Measurements from ENCODE around the gene MAP4. TPM values are rescaled to one million over a fixed set of nuclear protein-coding genes. Genes with fewer than 3 reads are reported as not detected.
A peak's percentile ranks its signal among the peaks of the same experiment; 100 is the strongest.

The MAP4 gene
- total RNA-seq, 3 donors from 2014 or later (not counting 1 experiment from before 2014, with no cell fraction given), result 74.5 to 97.1 (median 88.9) TPM

DNA sequence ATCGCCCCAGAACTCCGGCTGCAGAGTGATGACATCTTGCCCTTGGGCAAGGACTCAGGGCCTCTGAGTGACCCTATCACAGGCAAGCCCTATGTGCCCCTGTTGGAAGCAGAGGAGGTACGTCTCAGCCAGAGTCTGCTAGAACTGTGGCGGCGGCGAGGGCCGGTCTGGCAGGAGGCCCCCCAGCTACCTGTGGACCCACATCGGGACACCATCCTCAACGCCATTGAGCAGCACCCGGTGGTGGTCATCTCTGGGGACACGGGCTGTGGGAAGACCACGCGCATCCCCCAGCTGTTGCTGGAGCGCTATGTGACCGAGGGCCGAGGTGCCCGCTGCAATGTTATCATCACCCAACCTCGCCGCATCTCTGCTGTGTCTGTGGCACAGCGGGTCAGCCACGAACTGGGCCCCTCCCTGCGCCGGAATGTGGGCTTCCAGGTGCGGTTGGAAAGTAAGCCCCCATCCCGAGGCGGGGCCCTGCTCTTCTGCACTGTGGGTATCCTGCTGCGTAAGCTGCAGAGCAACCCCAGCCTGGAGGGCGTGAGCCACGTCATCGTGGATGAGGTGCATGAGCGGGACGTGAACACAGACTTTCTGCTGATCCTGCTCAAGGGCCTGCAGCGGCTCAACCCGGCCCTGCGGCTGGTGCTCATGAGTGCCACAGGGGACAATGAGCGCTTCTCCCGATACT lies 169.9 kb downstream of the MAP4 start:
- H3K4me1 ChIP-seq (ENCODE audit: control insufficient read depth, insufficient read depth, low read length), result no peaks in the 10 kb centered on the region
- Mint-ChIP-seq H3K4me1 (peaks cover 0 to 4% of the 10 kb centered on the region in 2 donors), H3K4me3 (no peak overlapping the region), H3K27me3 (ENCODE audit: low read depth in 2 of 2) (no peaks in the 10 kb centered on the region), H3K36me3 (no peaks in the 10 kb centered on the region), H3K27ac (no peak overlapping the region), H3K9me3 (no peaks in the 10 kb centered on the region)
- WGBS (ENCODE audit: insufficient coverage), result 97% methylated on average over 37 of the region's 37 CpGs
- no peak overlapping the region for H3K4me3 ChIP-seq (ENCODE audit: low read length)
- no peaks in the 10 kb centered on the region for H3K9me3 ChIP-seq (ENCODE audit: control insufficient read depth, insufficient read depth, low read length)
- ATAC-seq, result no peak
- H3K27me3 ChIP-seq (ENCODE audit: control insufficient read depth, insufficient read depth, low read length), result no peaks in the 10 kb centered on the region
- H3K27ac ChIP-seq (ENCODE audit: low read length), result no peak overlapping the region
- TF ChIP-seq, protein P1, sequence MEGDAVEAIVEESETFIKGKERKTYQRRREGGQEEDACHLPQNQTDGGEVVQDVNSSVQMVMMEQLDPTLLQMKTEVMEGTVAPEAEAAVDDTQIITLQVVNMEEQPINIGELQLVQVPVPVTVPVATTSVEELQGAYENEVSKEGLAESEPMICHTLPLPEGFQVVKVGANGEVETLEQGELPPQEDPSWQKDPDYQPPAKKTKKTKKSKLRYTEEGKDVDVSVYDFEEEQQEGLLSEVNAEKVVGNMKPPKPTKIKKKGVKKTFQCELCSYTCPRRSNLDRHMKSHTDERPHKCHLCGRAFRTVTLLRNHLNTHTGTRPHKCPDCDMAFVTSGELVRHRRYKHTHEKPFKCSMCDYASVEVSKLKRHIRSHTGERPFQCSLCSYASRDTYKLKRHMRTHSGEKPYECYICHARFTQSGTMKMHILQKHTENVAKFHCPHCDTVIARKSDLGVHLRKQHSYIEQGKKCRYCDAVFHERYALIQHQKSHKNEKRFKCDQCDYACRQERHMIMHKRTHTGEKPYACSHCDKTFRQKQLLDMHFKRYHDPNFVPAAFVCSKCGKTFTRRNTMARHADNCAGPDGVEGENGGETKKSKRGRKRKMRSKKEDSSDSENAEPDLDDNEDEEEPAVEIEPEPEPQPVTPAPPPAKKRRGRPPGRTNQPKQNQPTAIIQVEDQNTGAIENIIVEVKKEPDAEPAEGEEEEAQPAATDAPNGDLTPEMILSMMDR (IDR thresholded peaks at IDR 0.05), result no peak
- no peak for DNase-seq
- H3K36me3 ChIP-seq (ENCODE audit: control insufficient read depth, insufficient read depth, low read length), result peaks cover 83% of the 10 kb centered on the region
- intact Hi-C loops (cut with micrococcal nuclease), result no loop called here

DNA sequence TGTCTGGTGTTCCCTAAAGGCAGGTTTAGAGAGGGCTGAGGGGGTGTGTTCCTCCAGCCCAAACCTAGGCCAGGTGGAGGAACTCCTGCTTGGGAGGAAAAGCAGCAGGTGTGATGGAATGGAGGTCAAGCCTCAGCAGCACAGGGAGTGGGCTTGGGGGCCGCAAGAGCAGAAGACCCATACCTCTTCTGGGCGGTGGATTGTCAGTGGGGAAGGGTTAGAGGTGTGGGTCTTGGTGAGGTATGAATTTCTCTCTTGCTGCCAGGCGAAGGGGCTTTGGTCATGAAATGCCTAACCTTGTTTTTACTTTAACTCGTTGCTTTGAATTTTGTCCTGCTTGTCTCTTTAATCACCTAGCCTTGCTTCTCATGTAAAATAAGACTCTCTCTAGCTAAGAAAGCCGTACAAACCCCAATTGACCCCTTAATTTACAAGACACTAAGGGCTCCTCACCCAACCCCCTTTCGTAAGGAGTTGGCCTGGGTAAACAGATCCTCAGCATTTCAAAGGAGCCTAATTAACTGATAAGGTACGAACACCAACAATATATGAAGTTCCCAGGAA lies 174.3 kb downstream of the MAP4 start:
- Mint-ChIP-seq H3K4me1 (peaks cover 0 to 7% of the 10 kb centered on the region in 2 donors), H3K4me3 (no peak overlapping the region), H3K36me3 (no peaks in the 10 kb centered on the region), H3K9me3 (no peaks in the 10 kb centered on the region), H3K27me3 (ENCODE audit: low read depth in 2 of 2) (no peaks in the 10 kb centered on the region), H3K27ac (no peak overlapping the region)
- H3K4me1 ChIP-seq (ENCODE audit: control insufficient read depth, insufficient read depth, low read length), result no peaks in the 10 kb centered on the region
- TF ChIP-seq, protein P1 (IDR thresholded peaks at IDR 0.05), result no peak
- no peak for ATAC-seq
- H3K36me3 ChIP-seq (ENCODE audit: control insufficient read depth, insufficient read depth, low read length), result peaks cover 65% of the 10 kb centered on the region
- 98% methylated on average over 7 of the region's 7 CpGs for WGBS (ENCODE audit: insufficient coverage)
- intact Hi-C loops (cut with micrococcal nuclease), result no loop called here
- H3K27ac ChIP-seq (ENCODE audit: low read length), result no peak overlapping the region
- no peaks in the 10 kb centered on the region for H3K27me3 ChIP-seq (ENCODE audit: control insufficient read depth, insufficient read depth, low read length)
- no peaks in the 10 kb centered on the region for H3K9me3 ChIP-seq (ENCODE audit: control insufficient read depth, insufficient read depth, low read length)
- no peak overlapping the region for H3K4me3 ChIP-seq (ENCODE audit: low read length)
- DNase-seq, result no peak

DNA sequence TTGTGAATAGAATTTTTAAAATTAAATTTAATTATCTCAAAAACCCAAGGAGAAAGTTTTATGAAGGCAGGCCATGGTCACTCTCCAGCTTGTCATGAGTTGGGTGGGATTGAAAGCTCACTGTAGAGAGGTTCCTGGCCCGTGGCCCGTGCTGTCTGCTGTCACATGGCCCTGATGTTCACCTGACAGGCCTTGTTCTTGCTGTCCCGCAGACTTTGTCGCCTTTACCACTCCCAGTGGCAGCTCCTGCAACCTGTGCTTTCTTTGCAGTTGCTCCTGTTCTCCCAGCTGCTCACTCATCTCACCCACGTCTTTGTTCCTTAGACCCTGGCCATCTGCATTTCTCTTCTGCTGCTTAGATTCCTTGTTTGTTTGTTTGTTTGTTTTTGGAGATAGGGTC lies 177.7 kb downstream of the MAP4 start:
- intact Hi-C loops (cut with micrococcal nuclease), result loop anchor here (5.0 kb wide), 2 partner anchors 154 to 314 kb away; no protein-coding TSS in a partner anchor
- WGBS (ENCODE audit: insufficient coverage), result 90% methylated on average over 5 of the region's 5 CpGs
- no peaks in the 10 kb centered on the region for H3K9me3 ChIP-seq (ENCODE audit: control insufficient read depth, insufficient read depth, low read length)

More for the DNA sequence above, 177.7 kb downstream of the MAP4 start:
- Mint-ChIP-seq H3K4me3 (no peak overlapping the region), H3K27ac (peak overlapping the region in 1 of 2 donors; percentile 41), H3K9me3 (no peaks in the 10 kb centered on the region), H3K36me3 (no peaks in the 10 kb centered on the region), H3K27me3 (ENCODE audit: low read depth in 2 of 2) (no peaks in the 10 kb centered on the region), H3K4me1 (peaks cover 0 to 6% of the 10 kb centered on the region in 2 donors)
- no peaks in the 10 kb centered on the region for H3K27me3 ChIP-seq (ENCODE audit: control insufficient read depth, insufficient read depth, low read length)
- no peaks in the 10 kb centered on the region for H3K4me1 ChIP-seq (ENCODE audit: control insufficient read depth, insufficient read depth, low read length)
- ATAC-seq (no peak), DNase-seq (no peak)
- no peak overlapping the region for H3K4me3 ChIP-seq (ENCODE audit: low read length)
- TF ChIP-seq, protein P1 (IDR thresholded peaks at IDR 0.05), result no peak
- H3K36me3 ChIP-seq (ENCODE audit: control insufficient read depth, insufficient read depth, low read length), result peaks cover 50% of the 10 kb centered on the region
- H3K27ac ChIP-seq (ENCODE audit: low read length), result no peak overlapping the region
